Panc1 (cell line): ENCODE measurements around the gene CUL9. TPM values are rescaled to one million over a fixed set of nuclear protein-coding genes. Genes with fewer than 3 reads are reported as not detected.

Experiments
- ATAC-seq: fragments of 200-7000 bp; cut with Tn5 transposase; 2 replicates; pipeline ENCODE4 v1.9.1; 2020; ENCODE audit warnings: mild to moderate bottlenecking, moderate library complexity
- BruUV-seq: library from RNA; stranded (reverse); fragments of 400-500 nt; replicated peaks from 2 replicates; lab custom pipeline; 2021; lab: Mats Ljungman, UMichigan
- CTCF ChIA-PET: fragments of 300-600 bp; sonication (Branson Sonifier 250); formaldehyde crosslinking; loops from one replicate; lab custom pipeline; 2022; ENCODE audit warnings: antibody characterized with exemption; lab: Charles Lee
- POLR2A ChIA-PET: fragments of 300-600 bp; sonication (Branson Sonifier 250); formaldehyde crosslinking; loops from one replicate; lab custom pipeline; 2022; ENCODE audit warnings: antibody characterized with exemption; lab: Charles Lee
- DNase-seq: peaks from one replicate; pipeline ENCODE4 v3.0.0-alpha.2; 2010; ENCODE audit warnings: low read depth, low spot score
- H3K27ac ChIP-seq: 2 replicates; pipeline ENCODE4 v1.5.1; 2011; ENCODE audit warnings: mild to moderate bottlenecking, low read length, inconsistent platforms
- H3K27me3 ChIP-seq: fragments of 200-500 bp; sonication (Bioruptor generic); 2 replicates; pipeline ENCODE4 v1.6.0; 2014; ENCODE audit warnings: low read length, inconsistent platforms; ENCODE audit not compliant: control insufficient read depth, insufficient read depth
- H3K36me3 ChIP-seq: fragments of 200-500 bp; sonication (Bioruptor generic); 2 replicates; pipeline ENCODE4 v1.5.1; 2014; ENCODE audit warnings: inconsistent platforms, mild to moderate bottlenecking, low read length, moderate library complexity; ENCODE audit not compliant: control insufficient read depth, insufficient read depth
- H3K4me1 ChIP-seq: 2 replicates; pipeline ENCODE4 v1.5.1; 2011; ENCODE audit warnings: inconsistent platforms, mild to moderate bottlenecking, low read length, moderate library complexity; ENCODE audit not compliant: control insufficient read depth, insufficient read depth
- H3K4me3 ChIP-seq, 2 experiments: 2 replicates each; pipeline ENCODE4 v1.5.1; 2011 to 2012; ENCODE audit warnings: low read depth in 2 of 2, low read length in 2 of 2, mild to moderate bottlenecking in 2 of 2, inconsistent platforms in 1 of 2, moderate library complexity in 1 of 2
- H3K9me3 ChIP-seq: fragments of 200-500 bp; sonication (Bioruptor generic); 2 replicates; pipeline ENCODE4 v1.5.1; 2014; ENCODE audit warnings: low read depth, mild to moderate bottlenecking, inconsistent platforms, low read length, moderate library complexity; ENCODE audit not compliant: control insufficient read depth, insufficient read depth
- CTCF ChIP-seq: fragments of 450-650 bp; IDR thresholded peaks from 2 replicates; pipeline ENCODE4 v1.5.1; 2017; ENCODE audit warnings: mild to moderate bottlenecking
- POLR2AphosphoS5 ChIP-seq: IDR thresholded peaks from 2 replicates; pipeline ENCODE4 v1.6.1; 2012; ENCODE audit warnings: mild to moderate bottlenecking, low read depth, low read length, moderate library complexity
- SIN3A ChIP-seq: IDR thresholded peaks from 2 replicates; pipeline ENCODE4 v1.6.1; 2012; ENCODE audit warnings: low read depth, mild to moderate bottlenecking, low read length, moderate library complexity, borderline replicate concordance; ENCODE audit not compliant: insufficient read depth
- TCF7L2 ChIP-seq: IDR thresholded peaks from 2 replicates; pipeline ENCODE4 v1.6.1; 2011; ENCODE audit warnings: mild to moderate bottlenecking, low read depth, low read length, inconsistent platforms
- in situ Hi-C: cut with HindIII; loops from 2 replicates; pipeline ENCODE4 v1.10.0; 2016; ENCODE audit warnings: low sequenced_read_pairs, low pct_unique_long_range_greater_than_20kb
- intact Hi-C: fragments of 100-400 bp; cut with micrococcal nuclease; formaldehyde crosslinking; loops from one replicate; pipeline ENCODE4 v1.10.0; 2022; ENCODE audit not compliant: unreplicated experiment
- total RNA-seq: library from RNA; stranded (reverse); gene quantifications from one replicate; pipeline ENCODE4 v1.2.1, GENCODE V29; 2021; ENCODE audit not compliant: unreplicated experiment
- TF ChIP-seq, protein P1 (sequence below), 2 experiments: IDR thresholded peaks; 2 replicates each; pipeline ENCODE4 v1.6.1; 2011 to 2012; ENCODE audit warnings: low read depth in 2 of 2, control low read depth in 1 of 2, low read length in 1 of 2, mild to moderate bottlenecking in 1 of 2, moderate library complexity in 1 of 2; ENCODE audit not compliant: insufficient read depth in 1 of 2

The CUL9 gene
- total RNA-seq, 1 experiment from 2014 or later: 54.3 TPM

DNA sequence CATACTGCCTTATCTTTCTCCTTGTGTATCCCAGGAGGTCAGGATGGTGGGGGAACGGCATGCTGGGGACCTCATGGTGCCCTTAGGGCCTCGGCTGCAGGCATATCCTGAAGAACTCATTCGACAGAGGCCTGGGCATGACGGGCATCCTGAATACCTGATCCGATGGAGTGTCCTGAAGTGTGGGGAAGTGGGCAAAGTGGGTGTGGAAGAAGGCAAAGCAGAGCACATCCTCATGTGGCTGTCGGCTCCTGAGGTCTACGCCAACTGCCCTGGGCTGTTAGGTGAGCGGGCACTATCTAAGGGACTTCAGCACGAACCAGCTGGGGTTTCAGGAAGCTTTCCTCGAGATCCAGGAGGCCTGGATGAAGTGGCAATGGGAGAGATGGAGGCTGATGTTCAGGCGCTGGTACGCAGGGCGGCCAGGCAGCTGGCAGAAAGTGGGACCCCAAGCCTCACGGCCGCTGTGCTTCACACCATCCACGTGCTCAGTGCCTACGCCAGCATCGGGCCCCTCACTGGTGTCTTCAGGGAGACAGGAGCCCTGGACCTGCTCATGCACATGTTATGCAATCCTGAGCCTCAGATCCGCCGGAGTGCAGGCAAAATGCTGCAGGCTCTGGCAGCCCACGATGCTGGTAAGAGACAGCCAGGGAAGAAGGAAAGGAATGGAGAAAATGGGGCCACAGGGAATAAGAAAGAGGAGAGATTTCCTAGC lies 2.4 kb downstream of the CUL9 start:
- intact Hi-C loops (no loop called here), in situ Hi-C loops (no loop called here)
- no TSS peak for BruUV-seq
- TF ChIP-seq CTCF (no peak), POLR2AphosphoS5 (no peak), SIN3A (no peak), TCF7L2 (no peak)
- TF ChIP-seq, protein P1, sequence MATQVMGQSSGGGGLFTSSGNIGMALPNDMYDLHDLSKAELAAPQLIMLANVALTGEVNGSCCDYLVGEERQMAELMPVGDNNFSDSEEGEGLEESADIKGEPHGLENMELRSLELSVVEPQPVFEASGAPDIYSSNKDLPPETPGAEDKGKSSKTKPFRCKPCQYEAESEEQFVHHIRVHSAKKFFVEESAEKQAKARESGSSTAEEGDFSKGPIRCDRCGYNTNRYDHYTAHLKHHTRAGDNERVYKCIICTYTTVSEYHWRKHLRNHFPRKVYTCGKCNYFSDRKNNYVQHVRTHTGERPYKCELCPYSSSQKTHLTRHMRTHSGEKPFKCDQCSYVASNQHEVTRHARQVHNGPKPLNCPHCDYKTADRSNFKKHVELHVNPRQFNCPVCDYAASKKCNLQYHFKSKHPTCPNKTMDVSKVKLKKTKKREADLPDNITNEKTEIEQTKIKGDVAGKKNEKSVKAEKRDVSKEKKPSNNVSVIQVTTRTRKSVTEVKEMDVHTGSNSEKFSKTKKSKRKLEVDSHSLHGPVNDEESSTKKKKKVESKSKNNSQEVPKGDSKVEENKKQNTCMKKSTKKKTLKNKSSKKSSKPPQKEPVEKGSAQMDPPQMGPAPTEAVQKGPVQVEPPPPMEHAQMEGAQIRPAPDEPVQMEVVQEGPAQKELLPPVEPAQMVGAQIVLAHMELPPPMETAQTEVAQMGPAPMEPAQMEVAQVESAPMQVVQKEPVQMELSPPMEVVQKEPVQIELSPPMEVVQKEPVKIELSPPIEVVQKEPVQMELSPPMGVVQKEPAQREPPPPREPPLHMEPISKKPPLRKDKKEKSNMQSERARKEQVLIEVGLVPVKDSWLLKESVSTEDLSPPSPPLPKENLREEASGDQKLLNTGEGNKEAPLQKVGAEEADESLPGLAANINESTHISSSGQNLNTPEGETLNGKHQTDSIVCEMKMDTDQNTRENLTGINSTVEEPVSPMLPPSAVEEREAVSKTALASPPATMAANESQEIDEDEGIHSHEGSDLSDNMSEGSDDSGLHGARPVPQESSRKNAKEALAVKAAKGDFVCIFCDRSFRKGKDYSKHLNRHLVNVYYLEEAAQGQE (IDR thresholded peaks at IDR 0.05; ENCODE audit: insufficient read depth in 1 of 2, low read depth in 2 of 2, low read length in 1 of 2): no peak
- DNase-seq: no peak
- H3K36me3 ChIP-seq: peaks cover 2% of the 10 kb centered on the region
- CTCF ChIA-PET: interaction anchor here (0.6 kb wide), 1 partner anchor 138 kb away, joined by 8 read pairs; no protein-coding TSS in a partner anchor
- no peaks in the 10 kb centered on the region for H3K27me3 ChIP-seq
- peaks cover 21% of the 10 kb centered on the region for H3K4me1 ChIP-seq
- no peaks in the 10 kb centered on the region for H3K9me3 ChIP-seq
- no peak overlapping the region for H3K4me3 ChIP-seq
- no peak for ATAC-seq
- POLR2A ChIA-PET: no interaction called here
- H3K27ac ChIP-seq: no peak overlapping the region

GRCh38 chr6:43185391-43185985 lies 3.5 kb downstream of the CUL9 start:
- Histone ChIP-seq H3K27me3 (no peaks in the 10 kb centered on the region), H3K36me3 (peaks cover 4% of the 10 kb centered on the region; the same call in 1 of the 2 replicates), H3K4me3 (no peak overlapping the region), H3K9me3 (no peaks in the 10 kb centered on the region), H3K27ac (no peak overlapping the region), H3K4me1 (peaks cover 18% of the 10 kb centered on the region)
- TF ChIP-seq POLR2AphosphoS5: no peak
- no peak for TF ChIP-seq TCF7L2
- TF ChIP-seq, protein P1 (IDR thresholded peaks at IDR 0.05; ENCODE audit: insufficient read depth in 1 of 2, low read depth in 2 of 2, low read length in 1 of 2): no peak
- no peak for TF ChIP-seq CTCF
- TF ChIP-seq SIN3A: no peak
- DNase-seq (no peak), ATAC-seq (no peak)
- ChIA-PET POLR2A (no interaction called here), CTCF (interaction anchor here (0.6 kb wide), 1 partner anchor 137 kb away, joined by 8 read pairs; no protein-coding TSS in a partner anchor)
- in situ Hi-C loops (no loop called here), intact Hi-C loops (no loop called here)
- BruUV-seq: no TSS peak
